Left ventricle myocardium inferior (tissue), 1 donor: ENCODE results near the gene DDX51. TPM values are rescaled to one million over a fixed set of nuclear protein-coding genes. Genes with fewer than 3 reads are reported as not detected.

Experiments
- DNase-seq: peaks from one replicate; pipeline ENCODE4 v3.0.0-alpha.2; 2020
- H3K27ac ChIP-seq: fragments of 200-600 bp; replicated peaks from 2 replicates; pipeline ENCODE4 v1.8.0; 2021
- H3K27me3 ChIP-seq: fragments of 200-600 bp; 2 replicates; pipeline ENCODE4 v1.8.0; 2021; ENCODE audit warnings: low read depth
- H3K36me3 ChIP-seq: fragments of 200-600 bp; 2 replicates; pipeline ENCODE4 v1.8.0; 2021
- H3K4me1 ChIP-seq: fragments of 200-600 bp; 2 replicates; pipeline ENCODE4 v1.8.0; 2021
- H3K4me3 ChIP-seq: fragments of 200-600 bp; 2 replicates; pipeline ENCODE4 v1.8.0; 2021; ENCODE audit warnings: mild to moderate bottlenecking, moderate library complexity
- H3K9me3 ChIP-seq: fragments of 200-600 bp; replicated peaks from 2 replicates; pipeline ENCODE4 v1.8.0; 2021
- intact Hi-C: fragments of 100-400 bp; cut with micrococcal nuclease; formaldehyde crosslinking; loops from one replicate; pipeline ENCODE4 v1.11.0; 2022
- total RNA-seq: library from RNA; stranded (reverse); fragmentation: NEBNext Ultra II Directional; extraction: Animal tissue kit (Norgen Biotek cat#: 25700); gene quantifications from one replicate; pipeline ENCODE4 v1.2.1, GENCODE V29; 2021
- TF ChIP-seq, protein P1 (sequence below): fragments of 200-600 bp; IDR thresholded peaks from 2 replicates; pipeline ENCODE4 v1.8.0; 2021; ENCODE audit warnings: antibody characterized with exemption, mild to moderate bottlenecking, borderline replicate concordance
- donor health status: DM: no; HTN: yes; CAD: no; lungs with severe emphysema.

Gene DDX51
- total RNA-seq, 1 donor from 2014 or later, result 9.0 TPM

DNA sequence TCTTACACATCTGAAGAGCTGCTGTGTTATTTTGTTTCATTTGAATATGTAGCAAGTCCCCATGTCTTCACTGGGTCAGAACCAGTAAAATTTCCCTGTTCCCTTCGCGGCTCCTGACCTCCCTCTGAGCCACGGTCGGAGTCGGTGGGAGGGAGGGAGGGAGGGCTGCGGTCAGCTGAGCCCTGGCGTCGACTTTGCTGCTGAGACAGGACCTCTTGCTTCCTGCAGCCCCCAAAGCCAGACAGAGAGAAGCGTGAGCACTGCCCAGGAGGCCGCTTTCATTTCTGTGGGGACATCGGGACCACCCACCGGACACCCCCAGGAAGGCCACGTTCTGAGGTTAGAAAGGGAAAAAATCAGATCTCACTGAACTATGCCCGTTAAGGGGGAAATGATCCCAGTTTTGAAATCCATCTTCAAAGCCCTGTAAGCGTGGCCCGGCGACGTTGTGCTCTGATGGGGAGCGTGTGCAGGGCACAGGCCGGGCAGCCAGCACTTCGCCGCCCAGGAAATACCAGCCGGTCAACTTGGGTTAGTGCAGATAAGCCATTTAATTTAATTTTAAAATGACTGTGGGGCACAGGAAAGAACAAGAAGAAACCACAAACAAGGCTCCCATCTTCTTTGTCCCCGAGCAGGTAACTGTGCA is 42.2 kb upstream of the DDX51 start:
- no peak for DNase-seq
- no peak overlapping the region for H3K27ac ChIP-seq
- H3K4me3 ChIP-seq, result no peak overlapping the region
- peaks cover 20% of the 10 kb centered on the region for H3K4me1 ChIP-seq
- H3K36me3 ChIP-seq, result no peaks in the 10 kb centered on the region
- peaks cover 65% of the 10 kb centered on the region for H3K27me3 ChIP-seq
- intact Hi-C loops, result no loop called here
- TF ChIP-seq, protein P1, sequence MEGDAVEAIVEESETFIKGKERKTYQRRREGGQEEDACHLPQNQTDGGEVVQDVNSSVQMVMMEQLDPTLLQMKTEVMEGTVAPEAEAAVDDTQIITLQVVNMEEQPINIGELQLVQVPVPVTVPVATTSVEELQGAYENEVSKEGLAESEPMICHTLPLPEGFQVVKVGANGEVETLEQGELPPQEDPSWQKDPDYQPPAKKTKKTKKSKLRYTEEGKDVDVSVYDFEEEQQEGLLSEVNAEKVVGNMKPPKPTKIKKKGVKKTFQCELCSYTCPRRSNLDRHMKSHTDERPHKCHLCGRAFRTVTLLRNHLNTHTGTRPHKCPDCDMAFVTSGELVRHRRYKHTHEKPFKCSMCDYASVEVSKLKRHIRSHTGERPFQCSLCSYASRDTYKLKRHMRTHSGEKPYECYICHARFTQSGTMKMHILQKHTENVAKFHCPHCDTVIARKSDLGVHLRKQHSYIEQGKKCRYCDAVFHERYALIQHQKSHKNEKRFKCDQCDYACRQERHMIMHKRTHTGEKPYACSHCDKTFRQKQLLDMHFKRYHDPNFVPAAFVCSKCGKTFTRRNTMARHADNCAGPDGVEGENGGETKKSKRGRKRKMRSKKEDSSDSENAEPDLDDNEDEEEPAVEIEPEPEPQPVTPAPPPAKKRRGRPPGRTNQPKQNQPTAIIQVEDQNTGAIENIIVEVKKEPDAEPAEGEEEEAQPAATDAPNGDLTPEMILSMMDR, result no peak
- peaks cover 32% of the 10 kb centered on the region for H3K9me3 ChIP-seq

DNA sequence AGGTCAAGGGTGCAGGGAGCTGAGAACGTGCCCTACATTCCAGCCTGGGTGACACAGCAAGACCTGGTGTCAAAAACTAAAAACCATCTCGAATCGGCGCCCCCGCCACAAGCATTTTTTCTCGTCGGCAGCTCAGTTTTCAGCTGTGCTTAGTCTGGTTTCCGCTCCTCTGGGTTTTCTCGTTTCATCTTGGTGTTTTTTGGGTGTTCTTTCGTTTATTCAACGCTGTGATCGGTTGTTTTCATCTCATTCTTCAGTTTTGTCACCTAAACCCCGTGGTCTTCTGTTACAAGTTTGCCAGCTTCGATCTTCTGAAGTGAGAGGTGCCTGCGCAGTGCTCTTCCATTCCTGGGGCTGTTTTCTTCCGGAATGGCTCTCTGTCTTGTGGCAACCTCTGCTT is 41.6 kb upstream of the DDX51 start:
- Histone ChIP-seq H3K4me3 (no peak overlapping the region), H3K36me3 (no peaks in the 10 kb centered on the region), H3K4me1 (peaks cover 20% of the 10 kb centered on the region), H3K27me3 (peaks cover 63% of the 10 kb centered on the region), H3K9me3 (peaks cover 32% of the 10 kb centered on the region), H3K27ac (no peak overlapping the region)
- intact Hi-C loops, result no loop called here
- DNase-seq, result no peak
- TF ChIP-seq, protein P1, result no peak

DNA sequence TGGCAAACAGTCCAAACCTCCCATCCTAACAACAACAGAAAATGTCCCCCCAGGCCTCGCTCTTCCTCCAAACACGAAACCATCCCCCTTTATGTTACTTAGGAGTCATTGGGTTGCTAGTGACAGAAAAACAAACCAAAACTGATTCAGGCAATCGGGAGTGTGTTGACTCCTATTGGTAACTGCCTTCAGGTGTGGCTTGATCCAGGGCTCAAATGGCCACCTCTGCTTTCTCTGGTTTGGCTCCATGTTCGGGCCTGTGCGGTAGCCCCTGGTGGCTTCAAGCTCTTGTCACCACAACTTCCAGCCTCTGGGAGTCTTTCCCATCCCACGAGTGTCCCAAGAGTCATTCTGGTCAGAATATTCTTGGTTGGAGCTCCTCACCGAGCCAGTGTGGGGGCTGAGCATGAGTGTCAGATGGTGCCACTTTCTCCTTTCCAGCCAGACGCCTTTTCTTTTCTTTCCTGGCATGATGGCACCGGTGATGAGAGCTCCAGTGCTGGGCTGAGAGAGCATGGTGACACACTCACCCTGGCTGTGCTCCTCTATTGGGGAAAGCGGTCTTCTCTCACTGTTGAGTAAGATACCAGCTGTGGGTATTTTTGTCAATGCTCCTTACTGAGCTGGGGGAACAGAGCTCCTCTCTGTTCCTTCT is 38.7 kb upstream of the DDX51 start:
- TF ChIP-seq, protein P1, result no peak
- intact Hi-C loops, result no loop called here
- Histone ChIP-seq H3K4me3 (no peak overlapping the region), H3K4me1 (no peaks in the 10 kb centered on the region), H3K27me3 (peaks cover 78% of the 10 kb centered on the region), H3K9me3 (peaks cover 32% of the 10 kb centered on the region), H3K27ac (no peak overlapping the region), H3K36me3 (no peaks in the 10 kb centered on the region)
- no peak for DNase-seq

DNA sequence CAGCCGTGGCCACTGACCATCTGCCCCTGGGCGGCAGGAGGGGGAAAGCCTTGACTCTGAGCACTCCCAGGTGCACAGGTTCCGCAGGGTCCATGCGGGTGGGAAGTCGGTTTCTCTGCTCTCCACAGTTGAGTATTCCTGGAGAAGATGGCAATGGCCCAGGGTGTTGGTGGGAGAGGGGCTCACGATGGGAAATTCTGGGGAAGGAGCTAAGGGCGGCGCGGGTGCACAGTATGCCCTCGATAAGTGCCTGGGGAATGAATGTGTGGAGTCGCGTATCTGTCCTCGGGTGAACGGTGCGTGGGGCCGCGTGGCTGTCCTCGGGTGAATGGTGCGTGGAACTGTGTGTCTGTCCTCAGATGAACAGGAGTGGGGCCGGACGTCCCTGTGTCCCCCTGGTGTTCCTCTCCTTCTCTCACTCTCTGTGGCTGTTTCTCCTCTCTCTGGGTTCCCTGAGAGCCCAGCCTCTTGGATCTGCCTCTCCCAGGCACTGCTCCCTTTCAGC is 38.1 kb upstream of the DDX51 start:
- no peak overlapping the region for H3K27ac ChIP-seq
- H3K4me3 ChIP-seq, result no peak overlapping the region
- H3K9me3 ChIP-seq, result peaks cover 29% of the 10 kb centered on the region
- no peak for DNase-seq
- H3K27me3 ChIP-seq, result peaks cover 75% of the 10 kb centered on the region
- no peaks in the 10 kb centered on the region for H3K36me3 ChIP-seq
- no peaks in the 10 kb centered on the region for H3K4me1 ChIP-seq
- TF ChIP-seq, protein P1, result no peak
- intact Hi-C loops, result no loop called here

DNA sequence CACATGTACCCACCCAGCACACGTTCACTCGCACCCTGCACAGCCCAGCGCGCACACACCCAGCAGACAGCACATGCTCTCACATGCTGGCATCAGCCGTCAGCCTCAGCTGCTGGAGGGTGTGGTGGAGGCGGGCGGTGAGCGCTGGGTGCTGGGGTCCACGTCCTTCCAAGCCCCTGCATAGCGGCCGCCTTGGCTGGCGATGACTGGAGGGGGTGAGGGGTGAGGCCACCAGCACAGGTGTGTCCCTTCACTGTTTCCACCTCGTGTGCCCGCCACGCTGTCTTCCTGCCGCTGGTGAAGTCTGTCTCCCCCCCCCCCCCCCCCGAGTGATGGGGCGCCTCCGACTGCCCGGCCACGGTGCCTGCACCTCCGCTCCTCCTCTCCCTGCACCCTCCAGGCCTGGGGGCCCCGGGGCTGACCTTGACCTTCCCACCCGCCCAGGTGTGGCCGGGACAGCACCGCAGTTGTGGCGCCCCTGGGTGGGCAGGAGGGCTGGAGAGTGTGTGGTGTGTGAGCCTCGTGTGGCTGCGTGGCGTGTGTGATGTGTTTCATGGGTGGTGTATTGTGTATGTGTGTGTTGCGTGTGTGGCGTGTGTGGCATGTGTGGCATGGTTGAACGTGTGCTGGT is 37.6 kb upstream of the DDX51 start:
- Histone ChIP-seq H3K27me3 (peaks cover 75% of the 10 kb centered on the region), H3K4me1 (no peaks in the 10 kb centered on the region), H3K4me3 (no peak overlapping the region), H3K9me3 (peaks cover 23% of the 10 kb centered on the region), H3K27ac (no peak overlapping the region), H3K36me3 (no peaks in the 10 kb centered on the region)
- intact Hi-C loops, result no loop called here
- no peak for DNase-seq
- TF ChIP-seq, protein P1, result no peak
